ENCODE measurements around the gene MACROD2. TPM values are rescaled to one million over a fixed set of nuclear protein-coding genes. Genes with fewer than 3 reads are reported as not detected.

MACROD2 gene
- total RNA-seq, 1 donor from 2014 or later = 3.8 TPM

DNA sequence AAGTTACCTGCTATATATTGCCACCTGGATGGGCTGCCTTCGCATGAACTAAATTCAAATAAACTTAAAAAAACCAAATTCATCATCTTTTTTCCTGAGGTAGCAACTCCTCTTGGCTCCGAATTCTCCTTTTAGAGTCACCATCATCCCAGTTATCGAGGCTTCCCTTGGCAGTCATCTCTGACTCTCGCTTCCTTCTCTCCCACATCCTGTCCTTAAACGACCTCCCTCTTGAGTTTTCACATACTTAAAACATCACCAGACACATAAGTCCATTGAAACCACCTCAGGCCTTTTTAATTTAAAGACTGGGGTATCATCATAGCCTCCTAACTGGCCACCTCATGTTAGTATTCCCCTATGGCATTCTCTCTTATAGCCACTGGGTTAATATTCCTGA, 638.2 kb downstream of the MACROD2 start:
- no peak for DNase-seq (ENCODE audit: low spot score)

GRCh38 chr20:14634665-14635064, 639.3 kb downstream of the MACROD2 start:
- DNase-seq (ENCODE audit: low spot score) = no peak

DNA sequence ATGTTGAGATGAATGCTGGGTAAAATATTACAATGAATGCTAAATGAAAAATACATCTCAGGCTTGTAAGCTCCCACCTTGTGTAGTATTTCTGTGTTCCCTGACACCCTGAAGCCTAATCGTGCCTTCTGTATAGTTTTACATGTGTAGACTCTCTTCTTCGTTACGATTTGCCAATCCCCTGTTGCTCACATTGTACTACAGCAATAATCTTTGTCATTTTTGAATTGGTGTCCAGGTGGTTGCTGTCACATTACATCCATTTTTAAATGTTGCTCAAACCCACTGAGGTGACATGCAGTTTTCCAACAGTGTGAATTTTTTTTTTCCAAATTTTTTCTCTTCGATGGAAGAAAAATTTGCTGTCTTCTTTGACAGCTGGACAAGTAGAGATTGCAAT, 642.1 kb downstream of the MACROD2 start:
- no peak for DNase-seq (ENCODE audit: low spot score)

- no peak for DNase-seq (ENCODE audit: low spot score)
Observed at GRCh38 chr20:14643146-14643545, 647.8 kb downstream of the MACROD2 start.

GRCh38 chr20:14643556-14643955, 648.2 kb downstream of the MACROD2 start:
- no peak for DNase-seq (ENCODE audit: low spot score)

DNA sequence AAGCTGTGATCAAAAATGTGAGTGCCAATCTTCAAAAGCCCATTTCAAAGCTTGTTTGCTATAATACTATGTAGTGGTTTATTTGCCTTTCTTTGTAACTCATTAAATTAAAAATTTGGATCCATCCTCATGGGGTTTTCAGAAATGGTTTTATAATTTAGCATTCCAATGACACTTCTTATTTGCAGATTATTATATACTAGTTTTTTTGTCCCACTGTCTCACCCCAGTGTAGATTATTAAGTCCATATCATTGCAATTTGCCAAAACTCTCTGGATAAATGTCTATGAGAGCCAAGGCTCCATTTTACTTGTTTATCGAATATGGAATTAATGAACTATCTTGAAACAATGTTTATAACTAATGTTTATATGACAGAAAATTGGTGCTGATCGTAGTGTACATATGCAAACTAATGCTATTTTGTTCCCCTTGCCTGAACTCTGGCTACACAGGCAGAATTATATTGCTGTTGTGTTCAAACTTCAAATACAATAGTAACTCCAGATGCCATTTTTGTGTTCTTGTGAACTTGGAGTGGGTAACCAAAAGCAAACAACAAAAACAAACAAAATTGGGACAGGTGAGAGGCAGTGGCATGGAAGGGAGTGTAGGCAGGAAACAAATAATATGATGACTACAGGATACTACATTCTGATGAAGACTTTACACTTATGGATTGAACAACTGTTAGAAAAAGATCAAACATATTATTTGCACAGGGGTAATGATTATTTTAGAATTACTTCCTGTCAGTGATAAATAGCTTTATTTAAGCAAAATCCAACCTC, 649.2 kb downstream of the MACROD2 start:
- no peak for DNase-seq (ENCODE audit: low spot score)

GRCh38 chr20:14647016-14647415, 651.7 kb downstream of the MACROD2 start:
- no peak for DNase-seq (ENCODE audit: low spot score)

DNA sequence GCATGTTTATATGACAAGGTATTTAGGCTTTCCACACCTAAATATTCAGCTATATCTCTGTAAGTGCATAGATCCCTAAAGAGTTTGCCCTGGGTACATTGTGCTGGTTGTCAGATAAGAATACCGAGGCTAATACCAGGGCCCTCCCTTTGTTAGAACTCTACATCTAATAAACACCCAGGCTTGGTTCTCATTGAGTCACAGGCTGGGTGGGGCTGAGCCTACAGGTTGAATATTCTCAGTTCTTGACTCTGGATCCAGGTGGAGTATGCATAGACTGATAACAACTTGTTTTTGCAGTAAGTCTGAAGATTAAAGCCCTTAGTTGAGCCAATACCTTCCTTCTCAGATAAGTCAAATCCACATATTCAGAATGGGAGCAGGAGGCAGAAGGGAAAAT, 654.3 kb downstream of the MACROD2 start:
- no peak for DNase-seq (ENCODE audit: low spot score)

DNA sequence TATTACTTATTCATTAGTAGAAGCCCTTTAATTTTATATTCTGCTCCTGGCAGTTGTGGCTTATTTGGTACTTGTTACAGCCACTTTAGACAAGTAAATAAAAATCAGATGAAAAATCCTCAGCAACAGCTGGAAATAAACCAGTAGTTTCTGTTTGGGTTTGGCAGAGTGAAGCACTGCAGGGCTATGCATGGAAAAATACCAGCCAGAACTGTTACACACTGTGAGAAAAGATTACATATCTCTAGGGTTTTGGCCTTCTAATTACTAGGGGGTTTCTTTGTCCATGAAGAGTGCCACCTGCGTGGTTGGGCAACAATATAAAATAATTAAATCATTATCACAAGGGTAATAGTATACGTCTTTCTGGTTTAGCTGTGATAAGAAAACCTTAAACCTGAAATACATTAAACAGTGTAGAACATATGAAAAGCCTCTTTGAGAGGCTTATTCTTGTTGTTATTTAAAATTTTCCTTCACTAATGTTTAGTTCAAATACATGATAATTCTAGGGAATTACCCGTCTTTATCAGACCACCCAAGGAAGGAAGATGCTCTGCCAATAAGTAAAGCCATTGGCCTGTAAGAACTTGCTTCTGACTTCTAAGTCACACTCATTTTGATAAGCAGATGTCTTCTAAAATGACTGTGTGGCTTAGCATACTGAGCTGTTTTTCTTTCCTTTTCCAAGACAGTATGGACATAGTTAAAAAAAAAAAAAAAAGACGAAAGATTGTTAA, 662.1 kb downstream of the MACROD2 start:
- DNase-seq (ENCODE audit: low spot score) = no peak

GRCh38 chr20:14664101-14664500, 668.8 kb downstream of the MACROD2 start:
- no peak for DNase-seq (ENCODE audit: low spot score)

DNA sequence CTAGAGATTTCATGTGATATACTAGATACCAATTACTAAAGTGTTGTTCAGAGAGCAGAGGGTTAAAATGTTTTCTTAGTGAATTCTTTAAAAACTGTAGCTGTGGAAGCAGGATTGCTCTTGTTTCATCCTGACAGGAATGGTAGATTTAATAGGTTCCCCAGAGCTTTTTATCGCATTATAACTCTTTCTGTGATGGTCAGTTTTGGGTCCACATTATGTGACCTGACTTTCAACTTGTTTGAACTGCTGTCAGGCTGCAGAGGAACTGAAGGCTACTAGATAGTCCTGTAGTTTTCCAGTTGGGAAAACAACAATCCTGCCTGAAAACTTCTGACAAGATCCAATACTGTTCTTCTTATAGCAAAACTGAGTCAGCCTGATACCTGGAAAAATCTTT, 671.4 kb downstream of the MACROD2 start:
- DNase-seq (ENCODE audit: low spot score) = no peak

DNA sequence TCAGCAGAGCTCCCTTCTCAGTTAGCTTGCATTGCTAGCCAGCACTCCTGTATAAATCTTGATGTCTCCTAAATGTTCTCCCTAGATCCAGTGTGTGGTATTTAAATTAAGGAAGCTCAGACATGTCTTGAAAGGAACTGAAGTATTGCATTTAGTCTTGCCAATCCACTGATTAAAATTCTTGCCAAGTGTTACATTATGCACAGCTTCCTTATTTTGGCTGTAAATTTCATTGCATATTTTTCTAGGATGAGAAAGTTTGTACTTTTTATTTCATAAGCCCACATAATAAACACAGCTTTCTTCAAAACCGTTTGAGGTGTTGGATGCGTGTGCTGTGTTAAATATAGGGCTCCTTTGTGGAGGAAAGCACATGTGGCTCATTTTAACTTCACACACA, 671.9 kb downstream of the MACROD2 start:
- DNase-seq (ENCODE audit: low spot score) = no peak

DNA sequence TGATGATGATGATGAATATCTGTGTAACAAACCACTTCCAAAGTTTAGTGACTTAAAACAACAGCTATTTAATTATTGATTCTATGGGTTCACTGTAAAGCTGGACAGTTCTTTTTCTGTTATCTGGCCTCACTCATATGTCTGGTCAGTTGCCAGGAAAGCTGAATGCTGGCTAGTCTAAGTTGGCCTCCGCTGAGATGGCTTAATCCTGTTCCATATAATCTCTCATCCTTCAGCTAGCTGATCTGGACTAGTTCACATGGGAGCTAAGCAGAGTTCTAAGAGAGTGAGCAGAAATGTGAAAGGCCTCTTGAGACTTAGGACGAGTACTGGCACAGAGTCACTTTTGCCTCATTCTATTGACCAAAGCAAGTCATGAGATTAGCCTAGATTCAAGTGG, 676.8 kb downstream of the MACROD2 start:
- no peak for DNase-seq (ENCODE audit: low spot score)

- DNase-seq (ENCODE audit: low spot score) = no peak
Observed at GRCh38 chr20:14673164-14673563, 677.8 kb downstream of the MACROD2 start.

GRCh38 chr20:14677455-14677854, 682.1 kb downstream of the MACROD2 start:
- DNase-seq (ENCODE audit: low spot score) = no peak

DNA sequence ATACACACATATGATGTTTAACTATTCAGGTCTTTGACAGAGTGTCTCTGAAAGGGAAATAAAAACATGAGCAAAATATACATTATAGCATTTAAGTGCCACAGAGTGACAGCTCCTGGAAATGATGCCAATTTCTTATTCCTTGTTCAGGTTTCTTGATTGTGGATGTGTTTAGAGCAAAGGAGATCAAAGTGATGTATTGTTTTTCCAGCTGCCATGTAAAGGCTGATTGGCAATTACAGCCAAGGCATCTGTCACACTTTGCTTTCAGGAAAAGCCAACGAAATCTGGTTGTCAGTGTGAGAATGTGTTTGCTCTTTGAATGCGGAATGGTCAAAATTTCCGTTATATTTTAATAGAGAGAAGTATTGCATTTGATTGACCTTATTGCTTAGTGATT, 689.9 kb downstream of the MACROD2 start:
- DNase-seq (ENCODE audit: low spot score) = no peak

- no peak for DNase-seq (ENCODE audit: low spot score)
Observed at GRCh38 chr20:14687313-14687712, 692.0 kb downstream of the MACROD2 start.

DNA sequence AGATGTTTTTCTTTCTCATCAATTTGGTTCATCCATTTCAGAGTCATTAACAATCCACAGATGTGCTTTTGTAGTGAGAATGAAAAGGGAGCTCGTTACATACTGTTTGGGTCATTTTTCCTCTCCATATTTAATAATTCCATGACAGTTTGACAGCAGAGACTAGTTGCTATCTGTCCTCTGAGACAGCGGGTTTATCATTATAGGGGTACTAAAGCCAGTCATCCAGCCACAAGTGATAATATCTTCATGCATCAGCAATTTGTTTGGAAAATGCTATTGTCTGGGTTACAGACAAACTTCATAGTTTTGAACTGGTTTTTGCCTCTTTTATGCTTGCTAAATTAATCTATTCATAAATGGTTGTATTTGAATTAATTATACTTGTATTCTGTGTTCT, 692.7 kb downstream of the MACROD2 start:
- DNase-seq (ENCODE audit: low spot score) = no peak

GRCh38 chr20:14691994-14692393, 696.7 kb downstream of the MACROD2 start:
- no peak for DNase-seq (ENCODE audit: low spot score)

GRCh38 chr20:14696478-14696877, 701.2 kb downstream of the MACROD2 start:
- no peak for DNase-seq (ENCODE audit: low spot score)

- no peak for DNase-seq (ENCODE audit: low spot score)
Observed at GRCh38 chr20:14696937-14697336, 701.6 kb downstream of the MACROD2 start.

DNA sequence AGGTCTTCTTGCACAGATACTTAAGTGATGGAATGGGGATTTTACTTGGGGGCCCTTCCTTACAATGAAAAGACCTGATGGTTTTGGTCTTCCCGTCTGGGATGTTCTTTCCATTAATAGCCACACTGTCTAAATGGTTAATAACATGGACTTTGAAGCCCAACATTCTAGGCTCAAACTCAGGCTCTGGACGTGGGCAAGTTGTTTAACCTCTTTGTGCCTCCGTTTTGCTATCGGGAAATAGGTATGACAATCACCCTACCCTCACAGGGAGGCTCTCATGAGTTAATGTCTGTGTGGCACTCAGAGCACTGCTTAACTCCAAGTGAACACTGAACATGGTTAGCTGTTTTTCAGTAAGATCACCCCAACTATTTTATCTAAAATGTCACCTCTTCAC, 702.8 kb downstream of the MACROD2 start:
- DNase-seq (ENCODE audit: low spot score) = no peak

Measured in mesenteric fat pad (tissue), 1 donor.